DND-41 (cell line): Measurements from ENCODE around the gene MPHOSPH8.

Experiments
- ATAC-seq: fragments of 200-7000 bp; cut with Tn5 transposase; 3 replicates; pipeline ENCODE4 v1.9.1; 2021; ENCODE audit warnings: low read depth; ENCODE audit not compliant: insufficient read depth
- DNase-seq: peaks from one replicate; pipeline ENCODE4 v3.0.0-alpha.2; 2020
- H2AFZ ChIP-seq: 2 replicates; pipeline ENCODE4 v1.6.0; 2012; ENCODE audit warnings: low read depth, low read length
- H3K27ac ChIP-seq: 2 replicates; pipeline ENCODE4 v1.5.1; 2012; ENCODE audit warnings: low read length, inconsistent platforms
- H3K27me3 ChIP-seq: fragments of 200-600 bp; sonication (generic); 2 replicates; pipeline ENCODE4 v1.6.0; 2012; ENCODE audit warnings: low read length, mild to moderate bottlenecking, inconsistent platforms; ENCODE audit not compliant: insufficient read depth, poor library complexity
- H3K36me3 ChIP-seq: 2 replicates; pipeline ENCODE4 v1.5.1; 2012; ENCODE audit warnings: low read length, inconsistent platforms; ENCODE audit not compliant: insufficient read depth
- H3K4me1 ChIP-seq: 2 replicates; pipeline ENCODE4 v1.5.1; 2012; ENCODE audit warnings: mild to moderate bottlenecking, low read length; ENCODE audit not compliant: insufficient read depth
- H3K4me2 ChIP-seq: 2 replicates; pipeline ENCODE4 v1.6.0; 2012; ENCODE audit warnings: mild to moderate bottlenecking, moderate library complexity, low read length, inconsistent platforms; ENCODE audit not compliant: insufficient read depth
- H3K4me3 ChIP-seq, 2 experiments: fragments of 200-600 bp in 1 of 2; shearing (Covaris generic) in 1 of 2; 2 replicates each; pipeline ENCODE4 v1.5.1; 2012 to 2016; ENCODE audit warnings: inconsistent platforms in 2 of 2, low read length in 2 of 2, mild to moderate bottlenecking in 2 of 2, low read depth in 1 of 2, moderate library complexity in 1 of 2
- H3K79me2 ChIP-seq: 2 replicates; pipeline ENCODE4 v1.6.0; 2012; ENCODE audit warnings: low read length, inconsistent platforms; ENCODE audit not compliant: insufficient read depth
- H3K9ac ChIP-seq: 2 replicates; pipeline ENCODE4 v1.6.0; 2012; ENCODE audit warnings: low read depth, mild to moderate bottlenecking, inconsistent platforms, low read length, moderate library complexity
- H3K9me3 ChIP-seq: 2 replicates; pipeline ENCODE4 v1.5.1; 2012; ENCODE audit warnings: low read length, moderate library complexity, mild to moderate bottlenecking, inconsistent platforms; ENCODE audit not compliant: insufficient read depth, severe bottlenecking
- H4K20me1 ChIP-seq: 2 replicates; pipeline ENCODE4 v1.6.0; 2012; ENCODE audit warnings: low read length; ENCODE audit not compliant: insufficient read depth
- EZH2 ChIP-seq: IDR thresholded peaks from 3 replicates; pipeline ENCODE4 v1.6.1; 2012; ENCODE audit warnings: borderline replicate concordance, low read depth, mild to moderate bottlenecking, moderate library complexity, low read length, inconsistent platforms; ENCODE audit not compliant: severe bottlenecking
- TF ChIP-seq, protein P1 (sequence below): IDR thresholded peaks from 2 replicates; pipeline ENCODE4 v1.5.1; 2012; ENCODE audit warnings: borderline replicate concordance, low read length, moderate library complexity, mild to moderate bottlenecking; ENCODE audit not compliant: poor library complexity, severe bottlenecking; ENCODE audit errors: extremely low read depth

Gene MPHOSPH8

GRCh38 chr13:19664481-19665230 lies 31.2 kb downstream of the MPHOSPH8 start:
- ATAC-seq (peak; percentile 47; the same call in 1 of the 3 replicates), DNase-seq (no peak)
- Histone ChIP-seq H3K79me2 (no peaks in the 10 kb centered on the region), H4K20me1 (peaks cover 13% of the 10 kb centered on the region), H3K4me3 (no peak overlapping the region), H3K9ac (no peak overlapping the region), H2AFZ (no peak overlapping the region), H3K27me3 (no peaks in the 10 kb centered on the region), H3K36me3 (peaks cover 86% of the 10 kb centered on the region), H3K4me2 (no peak overlapping the region), H3K27ac (no peak overlapping the region), H3K4me1 (no peaks in the 10 kb centered on the region), H3K9me3 (no peaks in the 10 kb centered on the region)
- TF ChIP-seq, protein P1, sequence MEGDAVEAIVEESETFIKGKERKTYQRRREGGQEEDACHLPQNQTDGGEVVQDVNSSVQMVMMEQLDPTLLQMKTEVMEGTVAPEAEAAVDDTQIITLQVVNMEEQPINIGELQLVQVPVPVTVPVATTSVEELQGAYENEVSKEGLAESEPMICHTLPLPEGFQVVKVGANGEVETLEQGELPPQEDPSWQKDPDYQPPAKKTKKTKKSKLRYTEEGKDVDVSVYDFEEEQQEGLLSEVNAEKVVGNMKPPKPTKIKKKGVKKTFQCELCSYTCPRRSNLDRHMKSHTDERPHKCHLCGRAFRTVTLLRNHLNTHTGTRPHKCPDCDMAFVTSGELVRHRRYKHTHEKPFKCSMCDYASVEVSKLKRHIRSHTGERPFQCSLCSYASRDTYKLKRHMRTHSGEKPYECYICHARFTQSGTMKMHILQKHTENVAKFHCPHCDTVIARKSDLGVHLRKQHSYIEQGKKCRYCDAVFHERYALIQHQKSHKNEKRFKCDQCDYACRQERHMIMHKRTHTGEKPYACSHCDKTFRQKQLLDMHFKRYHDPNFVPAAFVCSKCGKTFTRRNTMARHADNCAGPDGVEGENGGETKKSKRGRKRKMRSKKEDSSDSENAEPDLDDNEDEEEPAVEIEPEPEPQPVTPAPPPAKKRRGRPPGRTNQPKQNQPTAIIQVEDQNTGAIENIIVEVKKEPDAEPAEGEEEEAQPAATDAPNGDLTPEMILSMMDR: no peak
- TF ChIP-seq EZH2: no peak

- peaks cover 92% of the 10 kb centered on the region for H3K36me3 ChIP-seq
- no peak overlapping the region for H3K27ac ChIP-seq
- TF ChIP-seq EZH2: no peak
- TF ChIP-seq, protein P1: no peak
- no peaks in the 10 kb centered on the region for H3K27me3 ChIP-seq
- H4K20me1 ChIP-seq: peaks cover 13% of the 10 kb centered on the region
- H3K4me1 ChIP-seq: no peaks in the 10 kb centered on the region
- no peak overlapping the region for H2AFZ ChIP-seq
- ATAC-seq (no peak), DNase-seq (no peak)
- no peaks in the 10 kb centered on the region for H3K9me3 ChIP-seq
- H3K4me2 ChIP-seq: no peak overlapping the region
- no peaks in the 10 kb centered on the region for H3K79me2 ChIP-seq
- H3K4me3 ChIP-seq: no peak overlapping the region
- H3K9ac ChIP-seq: no peak overlapping the region
Measured at GRCh38 chr13:19665427-19665859, 32.0 kb downstream of the MPHOSPH8 start.

DNA sequence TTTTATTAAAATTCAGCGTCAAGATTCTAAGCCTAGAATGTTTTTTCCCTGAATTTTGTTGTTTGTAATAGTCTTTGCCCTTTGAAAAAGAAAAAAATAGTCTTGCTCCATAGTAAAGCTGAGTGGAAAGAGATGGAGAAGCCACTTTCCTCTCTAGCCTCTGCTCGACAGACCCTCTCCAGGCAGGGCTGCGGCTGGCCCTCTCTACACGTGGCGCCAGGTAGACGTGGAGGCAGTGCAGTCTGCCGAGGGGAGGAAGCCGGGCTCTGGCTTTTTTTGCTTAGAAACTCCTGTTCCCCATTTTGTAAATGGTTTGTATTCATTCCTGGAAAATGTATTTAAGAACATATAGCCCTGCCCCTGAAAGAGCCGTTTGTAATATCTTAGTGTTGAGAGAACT lies 35.3 kb downstream of the MPHOSPH8 start:
- ATAC-seq: no peak
- Histone ChIP-seq H3K9me3 (no peaks in the 10 kb centered on the region), H3K36me3 (peaks cover 96% of the 10 kb centered on the region)

More for the DNA sequence above, 35.3 kb downstream of the MPHOSPH8 start:
- no peak for DNase-seq
- H2AFZ ChIP-seq: no peak overlapping the region
- TF ChIP-seq, protein P1: no peak
- no peak for TF ChIP-seq EZH2
- H4K20me1 ChIP-seq: peaks cover 13% of the 10 kb centered on the region
- H3K4me1 ChIP-seq: no peaks in the 10 kb centered on the region
- H3K27me3 ChIP-seq: no peaks in the 10 kb centered on the region
- H3K79me2 ChIP-seq: no peaks in the 10 kb centered on the region
- no peak overlapping the region for H3K27ac ChIP-seq
- H3K4me2 ChIP-seq: no peak overlapping the region
- no peak overlapping the region for H3K9ac ChIP-seq
- no peak overlapping the region for H3K4me3 ChIP-seq
